GM23248 (cell line): ENCODE results near the gene ZFPM1.

ENCODE experiments used
- EZH2 ChIP-seq: fragments of 200-600 bp; sonication (generic); IDR thresholded peaks from 2 replicates; pipeline ENCODE4 v1.6.1; 2018; ENCODE audit warnings: antibody characterized with exemption, mild to moderate bottlenecking; ENCODE audit not compliant: insufficient read depth, poor library complexity, severe bottlenecking
- EZH2phosphoT487 ChIP-seq: fragments of 200-600 bp; sonication (generic); IDR thresholded peaks from 2 replicates; pipeline ENCODE4 v1.6.1; 2018; ENCODE audit warnings: antibody characterized with exemption, moderate library complexity, mild to moderate bottlenecking, low read depth; ENCODE audit not compliant: insufficient read depth

- TF ChIP-seq EZH2 (no peak), EZH2phosphoT487 (no peak)
Observed at GRCh38 chr16:88472069-88472468, 19.0 kb downstream of the ZFPM1 start.
